Renal cortex interstitium (tissue), 11 donors: ENCODE data around the gene C15orf39. TPM values are rescaled to one million over a fixed set of nuclear protein-coding genes. Genes with fewer than 3 reads are reported as not detected.
"Not testable (repeated sequence)": the region's sequence is repeated elsewhere in the genome, so short reads cannot be mapped to it uniquely, and the experiment has no call there.

Experiments
- DNase-seq, 11 donors: peaks; one replicate each; pipeline ENCODE4 v3.0.0-alpha.2; 2013; ENCODE audit warnings: low read depth in 9 of 11, low spot score in 4 of 11; ENCODE audit errors: extremely low read depth in 1 of 11
- polyA plus RNA-seq, 3 donors: library from polyadenylated mRNA; unstranded; fragments of 120-200 nt; gene quantifications; one replicate each; pipeline ENCODE4 v1.2.1, GENCODE V29; 2013; ENCODE audit not compliant: insufficient read length in 3 of 3

The C15orf39 gene
- polyA plus RNA-seq, 3 donors, result 9.0 to 12.3 (median 11.9) TPM

DNA sequence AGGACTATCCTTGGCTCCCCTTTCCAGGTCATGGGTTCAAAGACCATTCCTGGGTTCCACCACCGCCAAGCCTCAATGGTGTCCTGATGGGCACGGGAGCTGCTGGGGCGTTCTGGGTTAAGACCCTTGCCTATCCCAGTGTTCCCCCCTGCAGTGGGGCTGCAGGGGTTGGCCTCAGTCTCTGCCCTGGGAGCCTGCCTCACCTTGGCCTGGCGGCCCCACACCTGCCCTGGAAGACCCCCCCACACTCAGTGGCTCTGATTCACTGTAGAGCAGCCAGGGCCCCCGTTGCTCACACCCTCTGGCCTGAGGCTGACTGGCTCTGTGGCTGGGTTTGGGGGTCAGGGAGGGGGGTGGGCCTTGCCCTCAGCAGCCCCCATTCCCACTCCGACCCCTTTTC lies 22.0 kb downstream of the C15orf39 start:
- DNase-seq, result no peak

DNA sequence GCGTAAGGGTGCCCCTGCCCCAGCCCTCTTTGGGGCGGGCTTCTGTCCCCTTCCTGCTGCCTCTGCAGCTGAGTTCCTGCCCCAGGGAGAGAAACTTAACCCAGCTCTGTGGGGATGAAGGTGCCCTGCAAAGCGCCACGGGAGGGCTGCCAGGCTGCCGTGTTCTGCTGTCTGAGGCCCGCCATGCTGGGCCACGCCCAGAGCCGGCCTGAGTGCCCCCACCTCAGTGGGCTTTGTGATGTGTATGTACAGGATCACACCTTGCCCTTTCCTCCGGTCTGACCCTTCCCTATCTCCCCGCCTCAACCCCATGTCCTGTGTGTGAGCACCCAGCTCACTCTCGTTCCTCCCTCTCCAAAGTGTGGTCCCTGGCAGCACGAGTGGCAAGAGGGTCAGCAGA lies 22.6 kb downstream of the C15orf39 start:
- DNase-seq, result no peak

DNA sequence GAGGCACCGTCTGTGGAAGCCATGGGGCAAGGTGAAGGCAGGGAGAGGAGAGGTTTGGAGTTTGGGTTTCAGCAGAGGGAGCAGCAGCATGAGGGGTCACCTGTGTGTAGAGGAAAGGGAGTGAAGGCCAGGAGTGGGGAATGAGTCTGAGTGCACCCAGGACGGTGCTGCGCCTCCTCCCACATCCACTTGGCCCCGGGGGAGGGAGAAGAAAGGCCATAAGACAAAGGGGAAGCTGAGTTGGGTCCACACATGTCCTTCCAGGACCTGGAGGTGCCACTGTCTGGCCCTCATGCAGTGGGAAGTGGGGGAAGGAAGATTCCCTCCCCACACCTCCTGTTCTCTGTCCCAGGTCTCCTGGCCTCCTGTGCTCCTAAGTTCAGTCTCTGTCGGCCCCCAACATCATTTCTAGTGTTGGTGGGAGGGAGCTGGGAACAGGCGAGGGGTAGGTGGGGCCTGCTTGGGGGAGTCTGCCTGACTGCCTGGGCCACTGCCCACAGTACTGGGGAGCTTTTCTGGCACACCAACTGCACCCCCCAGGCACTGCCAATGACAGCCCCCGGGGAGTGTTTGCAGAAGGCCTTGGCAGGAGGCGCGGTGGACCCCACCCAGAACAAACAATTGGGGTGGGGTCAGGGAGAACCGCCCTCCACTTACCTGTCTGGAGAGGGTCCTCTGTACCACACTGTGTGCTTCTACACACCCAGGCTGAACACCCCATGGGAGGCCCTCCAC lies 23.6 kb downstream of the C15orf39 start:
- DNase-seq, result not testable (repeated sequence)

DNA sequence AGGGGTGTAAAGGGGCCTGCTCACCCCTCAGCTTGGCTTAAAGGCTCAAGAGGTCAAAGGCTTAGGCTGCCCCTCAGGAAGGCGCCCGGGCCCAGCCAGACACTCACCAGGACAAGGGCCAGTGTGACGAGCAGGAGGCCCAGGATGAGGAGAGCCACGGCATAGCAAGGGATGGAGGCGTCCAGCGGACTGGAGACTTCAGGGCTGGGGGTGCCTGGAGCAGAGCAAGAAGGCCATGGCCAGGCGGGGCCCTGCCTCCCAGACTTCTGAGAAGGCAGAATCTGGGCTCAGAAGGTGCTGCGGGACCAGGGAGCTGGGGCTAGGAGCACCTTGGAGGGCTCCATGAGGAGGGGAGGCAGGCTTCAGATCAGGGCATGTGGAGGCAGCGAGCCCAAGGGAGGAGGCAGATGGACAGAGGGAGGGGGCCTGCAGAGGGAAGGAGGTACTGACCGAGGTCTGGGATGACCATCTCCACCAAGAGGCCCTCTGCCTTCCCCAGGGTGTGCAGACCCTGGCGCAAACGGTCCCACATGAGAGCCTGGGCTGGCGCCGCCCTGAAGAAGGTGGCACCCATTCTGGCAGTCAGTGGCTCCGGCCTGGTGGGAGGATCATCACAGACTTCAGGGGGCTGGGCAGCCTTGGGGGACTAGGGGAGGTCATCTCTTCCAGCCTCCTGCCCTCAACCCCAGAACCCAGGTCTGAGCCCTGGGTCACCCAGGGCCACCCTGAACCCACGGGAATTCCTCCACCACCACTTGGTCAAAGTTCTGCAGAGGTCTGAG lies 24.5 kb downstream of the C15orf39 start:
- no peak for DNase-seq

DNA sequence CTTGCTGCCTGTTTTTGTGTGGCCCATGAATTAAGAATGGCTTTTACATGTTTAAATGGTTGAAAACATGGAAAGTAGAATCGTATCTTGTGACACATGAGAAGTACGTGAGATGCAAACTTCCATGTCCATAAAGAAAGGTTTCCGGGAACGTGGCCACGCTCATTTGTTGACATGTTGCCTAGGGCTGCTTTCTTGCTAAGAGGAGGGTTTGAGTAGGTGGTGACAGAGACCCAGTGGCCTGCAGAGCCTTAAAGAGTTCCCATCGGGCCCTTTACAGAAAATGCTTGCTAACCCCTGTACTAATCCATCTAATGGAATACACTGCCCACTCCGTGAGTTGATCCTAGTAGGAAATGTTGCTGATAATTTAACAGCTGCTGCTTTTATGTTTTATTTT lies 25.4 kb downstream of the C15orf39 start:
- not testable (repeated sequence) for DNase-seq

DNA sequence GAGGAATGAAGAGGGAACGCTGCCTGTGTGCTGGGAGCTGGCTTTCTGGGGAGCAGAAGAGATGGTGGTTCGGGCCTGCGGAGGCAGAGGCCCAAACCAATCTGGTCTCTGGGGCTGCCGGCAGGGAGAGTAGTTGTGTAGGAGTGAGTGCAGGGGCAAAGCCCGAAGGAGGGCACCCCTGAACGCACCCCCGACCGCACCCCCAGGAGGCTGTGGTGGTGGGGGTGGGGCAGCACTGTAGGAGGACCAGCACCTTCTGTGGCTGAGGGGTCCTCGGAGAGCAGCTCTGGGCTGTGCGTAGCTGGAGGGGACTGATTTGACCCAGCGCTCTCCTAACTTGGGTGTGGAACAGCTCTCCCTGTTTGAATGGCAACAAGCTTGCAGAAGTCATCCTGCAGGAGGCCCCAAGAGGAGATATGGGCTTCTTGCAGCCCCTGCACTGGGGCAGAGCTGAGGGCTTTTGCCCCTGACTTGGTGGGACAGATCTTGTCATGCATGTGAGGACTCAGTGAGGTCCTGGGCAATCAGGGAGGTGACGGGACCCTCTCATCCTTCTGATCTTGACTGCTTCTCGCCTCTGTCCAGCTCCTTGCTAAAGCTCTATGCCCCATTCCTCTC lies 26.1 kb downstream of the C15orf39 start:
- no peak for DNase-seq

DNA sequence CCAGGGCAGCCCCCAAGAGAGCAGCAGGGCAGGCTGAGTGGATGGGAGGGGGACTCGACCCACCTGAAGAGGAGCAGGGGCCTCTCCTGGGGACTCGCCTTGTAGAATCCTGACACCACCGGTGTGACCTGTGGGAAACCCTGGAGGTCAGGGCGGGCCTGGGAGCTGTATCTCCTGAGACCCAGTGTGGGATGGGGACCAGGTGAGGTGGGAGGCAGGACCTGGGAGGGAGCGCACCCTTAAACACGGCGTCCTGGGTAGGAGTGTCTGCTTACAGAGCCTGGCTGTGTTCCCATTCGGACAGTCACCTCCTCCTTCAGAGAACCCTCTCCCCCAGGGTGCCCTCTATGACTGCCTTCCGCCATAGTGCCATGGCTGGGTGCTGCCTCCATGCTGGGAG lies 27.1 kb downstream of the C15orf39 start:
- DNase-seq, result no peak

DNA sequence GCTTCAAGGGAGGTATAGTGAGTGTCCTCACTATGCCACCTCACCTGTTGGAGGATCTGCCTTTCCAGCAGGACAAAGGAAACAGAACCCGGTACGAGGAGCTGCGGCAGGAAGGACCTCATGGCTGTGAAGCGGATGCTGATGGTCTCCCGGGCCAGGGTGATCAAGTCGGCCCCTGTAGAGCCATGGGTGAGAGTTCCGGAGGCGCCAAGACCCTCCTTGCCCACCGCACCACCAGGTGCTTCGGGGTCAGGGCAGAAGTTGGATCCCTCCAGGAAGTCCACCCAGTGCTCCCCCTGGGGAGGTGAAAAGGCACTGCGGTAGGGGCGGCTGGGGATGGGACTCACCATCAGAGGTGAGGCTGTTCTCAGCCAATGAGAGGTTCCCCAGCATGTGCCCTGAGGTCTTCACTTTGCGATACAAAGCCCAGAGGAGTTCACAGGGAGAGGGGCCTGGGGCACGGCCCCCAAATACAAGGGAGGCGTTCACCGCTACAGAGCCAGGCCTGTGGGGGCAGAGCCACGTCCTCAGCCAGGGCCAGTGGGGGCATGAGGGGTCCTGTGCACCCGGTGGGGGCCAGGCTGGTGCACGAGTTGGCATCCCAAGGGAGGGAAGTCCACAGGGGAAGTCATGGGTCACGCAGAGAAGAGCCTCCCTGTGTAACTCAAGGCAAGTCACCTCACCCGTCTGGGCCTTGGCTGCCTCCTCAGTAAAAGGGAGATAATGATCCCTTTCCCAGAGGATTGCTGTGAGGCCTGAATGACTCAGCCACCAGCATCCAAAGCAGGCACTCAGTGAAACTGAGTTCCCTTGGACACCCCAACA lies 27.7 kb downstream of the C15orf39 start:
- DNase-seq, result no peak

DNA sequence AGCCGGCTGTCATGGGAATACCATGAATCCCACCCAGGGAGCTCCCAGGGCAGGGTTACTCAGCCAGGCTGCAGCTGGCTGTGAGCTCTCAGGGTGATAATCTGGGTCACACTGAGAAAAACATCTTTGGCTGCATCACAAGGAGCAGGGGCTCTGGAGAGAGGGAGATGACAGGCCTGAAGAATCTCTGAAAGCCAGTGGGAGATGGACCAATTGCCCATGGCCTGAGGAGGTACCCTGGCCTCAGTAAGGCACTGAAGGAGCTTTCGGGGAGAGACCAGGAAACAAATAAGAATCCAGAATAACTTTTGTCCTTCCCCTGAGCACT lies 28.3 kb downstream of the C15orf39 start:
- no peak for DNase-seq

DNA sequence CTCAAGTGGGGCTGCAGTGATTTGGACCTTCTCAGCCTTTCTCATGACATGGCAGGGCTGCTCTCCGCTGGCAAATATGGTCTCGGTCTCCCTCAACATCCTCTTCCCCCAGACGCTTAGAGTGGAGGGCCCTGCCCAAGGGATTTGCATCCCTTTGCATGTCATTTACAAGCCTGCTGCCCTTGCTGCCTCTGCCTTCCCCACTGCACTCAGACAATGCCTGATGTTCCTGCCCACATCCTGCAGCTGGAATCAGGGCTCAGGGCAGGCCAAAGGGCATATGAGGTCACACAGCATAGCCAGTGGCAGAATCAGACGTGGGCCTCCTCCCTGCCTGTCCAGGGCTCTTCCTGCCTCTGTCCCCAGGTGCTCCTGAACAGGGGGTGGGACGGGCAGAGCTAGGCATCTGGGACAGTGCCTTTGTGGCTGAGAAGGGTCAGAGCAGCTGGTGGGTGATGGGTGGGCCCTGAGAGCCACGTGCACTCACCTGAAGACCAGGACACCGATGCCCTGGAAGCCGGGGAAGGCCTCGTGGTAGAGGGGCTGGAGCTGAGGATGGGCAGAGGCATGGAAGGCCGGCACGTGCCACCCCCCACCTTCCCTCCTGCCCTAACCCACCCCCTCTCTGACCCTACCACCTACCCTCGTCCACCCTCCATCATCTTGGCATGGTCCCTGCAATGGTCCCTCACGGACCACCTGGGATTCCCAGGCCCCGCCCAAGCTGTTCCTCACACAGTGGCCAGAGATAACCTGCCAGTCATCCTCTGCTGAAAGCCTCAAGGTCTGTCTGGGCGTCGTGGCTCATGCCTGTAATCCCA lies 29.1 kb downstream of the C15orf39 start:
- DNase-seq, result no peak

DNA sequence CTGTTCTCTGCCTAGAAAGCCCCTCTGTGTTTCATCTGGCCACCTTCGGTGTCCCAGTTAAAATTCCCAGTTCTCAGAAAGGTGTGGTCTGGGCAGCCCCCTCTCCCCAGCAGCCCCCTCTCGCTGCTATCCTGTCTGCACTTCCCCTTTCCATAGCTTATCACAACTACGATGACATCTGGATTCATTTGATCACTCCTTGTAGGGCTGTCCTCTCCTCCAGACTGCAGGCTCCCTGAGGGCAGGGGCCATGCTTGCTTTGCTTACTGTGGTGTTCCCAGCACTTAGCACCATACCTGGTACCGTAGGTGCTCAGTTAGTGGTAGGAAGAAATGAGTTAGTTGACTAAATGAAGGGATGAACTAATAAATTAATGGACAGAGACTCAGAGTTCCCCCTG lies 30.2 kb downstream of the C15orf39 start:
- DNase-seq, result no peak

DNA sequence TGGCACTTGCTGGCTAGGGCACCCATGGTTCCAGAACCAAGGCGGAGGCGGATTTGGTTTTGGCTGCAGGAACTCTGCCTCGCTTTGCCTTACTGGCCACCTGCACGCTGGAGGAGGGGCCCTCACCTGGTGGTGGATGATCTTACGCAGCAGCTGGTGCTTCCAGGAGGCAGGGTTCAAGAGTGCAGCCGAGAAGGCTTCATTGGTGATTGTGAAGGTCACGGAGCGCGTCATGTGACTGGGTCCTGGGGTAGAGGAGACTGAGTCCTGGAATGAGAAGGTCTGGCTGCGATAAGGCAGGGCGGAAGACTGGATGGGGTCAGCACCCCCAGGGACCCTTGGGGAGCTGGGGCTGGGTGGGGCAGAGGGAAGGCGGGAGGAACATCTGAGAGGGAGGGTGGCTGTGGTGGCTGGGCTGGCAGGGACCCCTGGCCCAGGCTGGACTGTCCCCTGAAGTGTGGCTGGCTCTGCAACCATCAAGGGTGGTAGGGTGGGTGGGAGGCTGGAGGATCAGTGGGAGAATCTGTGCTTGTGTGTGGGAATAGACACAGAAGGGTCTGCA lies 30.7 kb downstream of the C15orf39 start:
- no peak for DNase-seq

DNA sequence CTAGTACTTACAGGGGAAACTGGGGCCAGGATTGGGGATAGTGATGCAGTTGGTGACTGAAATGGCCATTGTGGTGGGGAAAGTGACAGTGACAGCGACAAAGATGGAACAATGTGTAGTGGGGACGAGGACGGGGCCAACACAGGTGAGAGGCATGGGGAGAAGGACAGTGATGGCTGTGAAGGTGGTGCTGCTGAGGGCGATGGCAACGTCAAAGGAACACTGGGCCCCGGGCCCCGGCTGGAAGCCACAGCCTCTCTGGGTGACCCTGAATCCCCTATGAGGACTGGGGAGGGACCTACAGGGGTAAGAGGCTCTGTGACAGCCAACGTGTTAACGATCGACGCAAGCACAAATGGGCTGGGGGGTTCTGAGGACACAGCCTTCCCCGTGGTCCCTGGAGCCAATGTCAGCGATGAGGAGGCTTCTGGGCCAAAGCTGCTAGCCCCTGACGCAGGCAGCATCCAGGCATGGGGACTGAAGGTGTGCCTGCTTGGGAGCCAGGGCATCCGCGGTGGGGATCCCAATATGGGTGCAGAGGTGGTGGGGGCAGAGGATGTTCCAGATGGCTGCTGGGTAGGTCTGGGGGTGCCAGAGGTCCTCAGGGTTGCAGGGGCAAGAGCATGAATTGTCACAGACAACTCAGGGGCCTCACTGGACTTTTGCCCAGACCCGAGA lies 31.3 kb downstream of the C15orf39 start:
- DNase-seq, result no peak

DNA sequence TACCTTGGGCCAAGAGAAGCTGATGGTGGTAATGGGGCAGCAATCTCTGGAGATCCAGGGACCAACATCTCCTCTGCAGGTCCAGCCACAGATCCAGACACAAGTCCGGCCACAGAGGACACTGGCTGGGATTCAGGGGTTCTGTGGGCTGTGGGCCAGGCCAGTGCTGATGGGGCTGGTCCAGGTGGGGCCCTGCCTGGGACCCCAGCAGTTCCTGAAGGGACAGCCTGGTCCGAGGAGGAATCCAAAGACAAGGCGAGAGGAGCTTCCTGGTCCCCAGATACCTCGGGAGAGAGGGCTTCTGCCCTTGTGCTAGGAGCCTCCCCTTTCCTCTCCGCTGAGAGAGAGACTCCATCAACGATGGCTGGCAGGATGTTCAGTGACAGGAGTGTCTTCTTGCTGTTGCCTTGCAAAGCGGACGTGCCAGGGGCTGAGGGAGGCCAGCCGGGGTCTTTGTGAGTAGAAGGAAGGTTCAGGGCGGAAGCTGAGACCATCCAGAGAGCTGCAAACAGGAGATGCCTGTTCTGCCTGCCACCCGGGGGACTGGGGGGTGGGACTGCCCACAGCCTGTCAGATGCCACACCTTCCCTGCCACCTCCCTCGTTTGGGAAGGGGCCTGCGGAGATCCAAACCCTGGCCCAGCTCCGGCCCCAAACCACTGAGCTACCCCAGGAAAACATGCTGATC lies 32.0 kb downstream of the C15orf39 start:
- no peak for DNase-seq

DNA sequence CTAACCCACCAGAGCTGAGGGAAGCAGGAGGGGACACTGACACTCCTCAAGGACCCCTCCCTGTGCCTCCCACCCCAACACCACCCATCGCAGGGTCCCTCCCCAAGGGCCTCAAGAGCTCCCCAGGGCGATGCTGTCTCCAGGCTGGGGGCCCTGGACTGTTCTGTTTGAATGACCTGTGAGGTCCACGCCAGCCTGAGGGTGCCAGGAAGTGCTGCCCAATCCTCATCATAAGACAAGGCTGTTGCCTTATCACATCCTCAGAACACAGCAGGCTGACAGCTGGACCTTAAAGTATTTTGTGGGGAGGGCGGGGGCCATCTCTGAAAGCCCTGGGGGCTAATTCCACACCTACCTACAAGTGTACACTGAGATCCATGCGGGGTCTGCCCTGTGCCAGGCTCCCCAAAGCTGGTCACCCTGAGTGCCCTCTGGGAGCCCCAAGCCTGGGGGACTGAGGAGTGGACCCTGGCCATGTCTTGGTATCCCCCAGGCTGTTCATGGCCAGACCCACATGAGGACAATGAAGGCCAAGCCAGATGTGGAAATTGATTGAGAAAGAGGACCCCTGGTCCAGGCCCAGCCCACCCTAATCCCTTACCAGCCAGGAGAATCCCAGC lies 32.6 kb downstream of the C15orf39 start:
- no peak for DNase-seq

DNA sequence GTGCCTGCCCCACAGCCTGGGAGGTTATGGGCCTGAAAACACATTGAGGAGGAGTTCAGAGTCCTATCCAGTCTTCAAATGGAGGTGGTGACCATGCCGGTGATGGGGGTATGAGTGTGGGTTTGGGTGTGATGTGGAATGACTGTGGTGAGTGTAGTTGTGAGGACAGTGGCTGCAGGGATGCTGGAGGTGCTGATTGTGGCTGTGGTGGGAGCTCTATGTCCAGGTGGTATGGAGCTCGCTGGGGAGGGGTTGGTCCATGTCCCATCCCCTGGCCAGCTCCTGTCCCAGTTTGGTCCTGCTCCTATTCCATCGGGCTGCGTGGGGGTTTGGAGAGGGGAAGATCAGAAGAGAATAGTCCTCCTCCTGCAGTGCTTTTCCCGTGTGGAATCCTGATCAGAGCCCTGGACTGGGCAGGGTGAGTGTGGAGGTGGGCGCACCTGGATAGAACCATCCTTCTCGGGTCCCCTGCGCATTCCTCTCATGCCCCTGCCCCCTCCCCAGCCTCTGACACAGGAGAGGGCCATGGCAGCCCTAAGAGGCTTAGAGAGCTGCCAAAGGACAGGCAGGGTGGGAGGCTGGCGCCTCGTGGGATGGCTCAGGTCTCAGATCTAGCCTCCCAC lies 33.5 kb downstream of the C15orf39 start:
- no peak for DNase-seq
